ENCODE results near the gene ADGRD1. TPM values are rescaled to one million over a fixed set of nuclear protein-coding genes. Genes with fewer than 3 reads are reported as not detected.

Gene ADGRD1
- total RNA-seq, 1 experiment from 2014 or later, result 0.89 TPM

GRCh38 chr12:131152587-131152986 is 198.9 kb downstream of the ADGRD1 start:
- H3K27me3 ChIP-seq, result no peaks in the 10 kb centered on the region
- no peaks in the 10 kb centered on the region for H3K36me3 ChIP-seq
- H3K4me3 ChIP-seq, result no peak overlapping the region
- H3K9me3 ChIP-seq, result no peaks in the 10 kb centered on the region
- DNase-seq, result no peak

- H3K9me3 ChIP-seq, result no peaks in the 10 kb centered on the region
- H3K36me3 ChIP-seq, result no peaks in the 10 kb centered on the region
- no peak overlapping the region for H3K4me3 ChIP-seq
- no peaks in the 10 kb centered on the region for H3K27me3 ChIP-seq
- no peak for DNase-seq
Observed at GRCh38 chr12:131153016-131153415, 199.3 kb downstream of the ADGRD1 start.

- Histone ChIP-seq H3K4me3 (no peak overlapping the region), H3K27me3 (no peaks in the 10 kb centered on the region), H3K9me3 (no peaks in the 10 kb centered on the region), H3K36me3 (no peaks in the 10 kb centered on the region)
- no peak for DNase-seq
Observed at GRCh38 chr12:131153956-131154355, 200.2 kb downstream of the ADGRD1 start.

- no peak for DNase-seq
- no peaks in the 10 kb centered on the region for H3K36me3 ChIP-seq
- no peaks in the 10 kb centered on the region for H3K27me3 ChIP-seq
Observed at GRCh38 chr12:131155131-131155530, 201.4 kb downstream of the ADGRD1 start.

GRCh38 chr12:131157743-131158142 is 204.0 kb downstream of the ADGRD1 start:
- Histone ChIP-seq H3K4me3 (no peak overlapping the region), H3K9me3 (no peaks in the 10 kb centered on the region), H3K27me3 (no peaks in the 10 kb centered on the region), H3K36me3 (no peaks in the 10 kb centered on the region)
- DNase-seq, result no peak

More at GRCh38 chr12:131155131-131155530, 201.4 kb downstream of the ADGRD1 start:
- H3K9me3 ChIP-seq, result no peaks in the 10 kb centered on the region
- no peak overlapping the region for H3K4me3 ChIP-seq

- no peak overlapping the region for H3K4me3 ChIP-seq
- H3K36me3 ChIP-seq, result no peaks in the 10 kb centered on the region
- no peaks in the 10 kb centered on the region for H3K27me3 ChIP-seq
- no peak for DNase-seq
- no peaks in the 10 kb centered on the region for H3K9me3 ChIP-seq
Observed at GRCh38 chr12:131159660-131160059, 206.0 kb downstream of the ADGRD1 start.

GRCh38 chr12:131162113-131162512 is 208.4 kb downstream of the ADGRD1 start:
- Histone ChIP-seq H3K4me3 (no peak overlapping the region), H3K9me3 (no peaks in the 10 kb centered on the region), H3K27me3 (no peaks in the 10 kb centered on the region), H3K36me3 (no peaks in the 10 kb centered on the region)
- no peak for DNase-seq

GRCh38 chr12:131163189-131163738 is 209.6 kb downstream of the ADGRD1 start:
- no peak for DNase-seq
- Histone ChIP-seq H3K4me3 (no peak overlapping the region), H3K9me3 (no peaks in the 10 kb centered on the region), H3K36me3 (no peaks in the 10 kb centered on the region), H3K27me3 (no peaks in the 10 kb centered on the region)

GRCh38 chr12:131164096-131164872 is 210.6 kb downstream of the ADGRD1 start:
- no peaks in the 10 kb centered on the region for H3K9me3 ChIP-seq
- no peak for DNase-seq
- H3K4me3 ChIP-seq, result no peak overlapping the region
- no peaks in the 10 kb centered on the region for H3K36me3 ChIP-seq
- H3K27me3 ChIP-seq, result no peaks in the 10 kb centered on the region

GRCh38 chr12:131166717-131167116 is 213.0 kb downstream of the ADGRD1 start:
- H3K36me3 ChIP-seq, result no peaks in the 10 kb centered on the region
- no peaks in the 10 kb centered on the region for H3K27me3 ChIP-seq
- H3K9me3 ChIP-seq, result no peaks in the 10 kb centered on the region
- no peak overlapping the region for H3K4me3 ChIP-seq
- DNase-seq, result no peak

- no peak for DNase-seq
- H3K9me3 ChIP-seq, result no peaks in the 10 kb centered on the region
- no peaks in the 10 kb centered on the region for H3K36me3 ChIP-seq
- no peak overlapping the region for H3K4me3 ChIP-seq
- H3K27me3 ChIP-seq, result no peaks in the 10 kb centered on the region
Observed at GRCh38 chr12:131167334-131167733, 213.6 kb downstream of the ADGRD1 start.

GRCh38 chr12:131171029-131171428 is 217.3 kb downstream of the ADGRD1 start:
- Histone ChIP-seq H3K27me3 (0 out of 2 replicates have a peak, but pooled peaks cover 2% of the 10 kb centered on the region), H3K36me3 (no peaks in the 10 kb centered on the region), H3K4me3 (no peak overlapping the region), H3K9me3 (peaks cover 8% of the 10 kb centered on the region; the same call in 1 of the 2 replicates)
- DNase-seq, result no peak

- H3K4me3 ChIP-seq, result no peak overlapping the region
- H3K9me3 ChIP-seq, result peaks cover 8% of the 10 kb centered on the region; the same call in 1 of the 2 replicates
- DNase-seq, result no peak
- 0 out of 2 replicates have a peak, but pooled peaks cover 2% of the 10 kb centered on the region for H3K27me3 ChIP-seq
- no peaks in the 10 kb centered on the region for H3K36me3 ChIP-seq
Observed at GRCh38 chr12:131174901-131175300, 221.2 kb downstream of the ADGRD1 start.

- Histone ChIP-seq H3K9me3 (peaks cover 8% of the 10 kb centered on the region; the same call in 1 of the 2 replicates), H3K4me3 (no peak overlapping the region), H3K36me3 (no peaks in the 10 kb centered on the region), H3K27me3 (0 out of 2 replicates have a peak, but pooled peaks cover 2% of the 10 kb centered on the region)
- no peak for DNase-seq
Observed at GRCh38 chr12:131176266-131176665, 222.6 kb downstream of the ADGRD1 start.

- H3K9me3 ChIP-seq, result peaks cover 8% of the 10 kb centered on the region; the same call in 1 of the 2 replicates
- peaks cover 2% of the 10 kb centered on the region; the same call in 1 of the 2 replicates for H3K27me3 ChIP-seq
- no peak overlapping the region for H3K4me3 ChIP-seq
- DNase-seq, result no peak
- H3K36me3 ChIP-seq, result no peaks in the 10 kb centered on the region
Observed at GRCh38 chr12:131176926-131177325, 223.2 kb downstream of the ADGRD1 start.

GRCh38 chr12:131177599-131177998 is 223.9 kb downstream of the ADGRD1 start:
- H3K9me3 ChIP-seq, result peaks cover 8% of the 10 kb centered on the region; the same call in 1 of the 2 replicates
- no peaks in the 10 kb centered on the region for H3K36me3 ChIP-seq
- DNase-seq, result no peak
- H3K27me3 ChIP-seq, result peaks cover 7% of the 10 kb centered on the region
- H3K4me3 ChIP-seq, result no peak overlapping the region

- H3K9me3 ChIP-seq, result no peaks in the 10 kb centered on the region; the same call in none of the 2 replicates
- peaks cover 5% of the 10 kb centered on the region; the same call in 1 of the 2 replicates for H3K27me3 ChIP-seq
- DNase-seq, result no peak
- H3K36me3 ChIP-seq, result no peaks in the 10 kb centered on the region
- no peak overlapping the region for H3K4me3 ChIP-seq
Observed at GRCh38 chr12:131187602-131188001, 233.9 kb downstream of the ADGRD1 start.
